IMR-90 (cell line): ENCODE measurements around the gene INPP5D. TPM values are rescaled to one million over a fixed set of nuclear protein-coding genes. Genes with fewer than 3 reads are reported as not detected.
"Not testable (repeated sequence)": the region's sequence is repeated elsewhere in the genome, so short reads cannot be mapped to it uniquely, and the experiment has no call there.

Source experiments
- ATAC-seq: fragments of 200-7000 bp; cut with Tn5 transposase; 2 replicates; pipeline ENCODE4 v1.9.1; 2020; ENCODE audit warnings: low read depth, mild to moderate bottlenecking, moderate library complexity
- BruUV-seq: library from RNA; stranded (reverse); fragments of 400-500 nt; replicated peaks from 2 replicates; lab custom pipeline; 2021; lab: Mats Ljungman, UMichigan
- CTCF ChIA-PET: fragments of 300-600 bp; formaldehyde crosslinking; extraction: SDS; loops from one replicate; lab custom pipeline; 2021; ENCODE audit warnings: antibody characterized with exemption; lab: Yijun Ruan, JAX
- POLR2A ChIA-PET: fragments of 300-600 bp; sonication (Branson Sonifier 250); formaldehyde crosslinking; loops from one replicate; lab custom pipeline; 2022; ENCODE audit warnings: antibody characterized with exemption; ENCODE audit not compliant: unreplicated experiment; lab: Charles Lee
- DNase-seq: peaks from one replicate; pipeline ENCODE4 v3.0.0; 2013
- H2AFZ ChIP-seq: replicated peaks from 2 replicates; pipeline ENCODE3; 2013; ENCODE audit warnings: low read length, mild to moderate bottlenecking; ENCODE audit not compliant: poor library complexity
- H2AK5ac ChIP-seq: 2 replicates; pipeline ENCODE4 v1.6.1; 2013; ENCODE audit warnings: low read depth, low read length, inconsistent platforms
- H2AK9ac ChIP-seq: replicated peaks from 2 replicates; pipeline ENCODE3; 2013; ENCODE audit warnings: mild to moderate bottlenecking, low read depth, low read length, moderate library complexity; ENCODE audit not compliant: poor library complexity
- H2BK120ac ChIP-seq: 2 replicates; pipeline ENCODE4 v1.6.1; 2013; ENCODE audit warnings: low read depth, low read length, inconsistent platforms
- H2BK15ac ChIP-seq: 3 replicates; pipeline ENCODE4 v1.6.1; 2013; ENCODE audit warnings: low read depth, low read length, inconsistent platforms
- H2BK20ac ChIP-seq: 2 replicates; pipeline ENCODE4 v1.6.1; 2013; ENCODE audit warnings: low read depth, mild to moderate bottlenecking, inconsistent platforms, low read length, moderate library complexity
- H2BK5ac ChIP-seq: 2 replicates; pipeline ENCODE4 v1.6.1; 2013; ENCODE audit warnings: mild to moderate bottlenecking, low read depth, low read length, inconsistent platforms; ENCODE audit not compliant: poor library complexity, severe bottlenecking
- H3K14ac ChIP-seq: replicated peaks from 2 replicates; pipeline ENCODE4 v1.6.1; 2013; ENCODE audit warnings: low read depth, low read length, inconsistent platforms
- H3K18ac ChIP-seq: 2 replicates; pipeline ENCODE4 v1.6.1; 2013; ENCODE audit warnings: low read depth, low read length, control low read depth
- H3K23ac ChIP-seq: 2 replicates; pipeline ENCODE4 v1.6.1; 2013; ENCODE audit warnings: low read depth, low read length, inconsistent platforms
- H3K27ac ChIP-seq: 2 replicates; pipeline ENCODE4 v1.5.1; 2013; ENCODE audit warnings: mild to moderate bottlenecking, control low read depth, low read length; ENCODE audit not compliant: insufficient read depth
- H3K27me3 ChIP-seq: 2 replicates; pipeline ENCODE4 v1.6.1; 2013; ENCODE audit warnings: low read length; ENCODE audit not compliant: control insufficient read depth, insufficient read depth
- H3K36me3 ChIP-seq: 2 replicates; pipeline ENCODE4 v1.6.1; 2013; ENCODE audit warnings: low read length, mixed read lengths; ENCODE audit not compliant: control insufficient read depth, insufficient read depth
- H3K4ac ChIP-seq: 2 replicates; pipeline ENCODE4 v1.6.1; 2013; ENCODE audit warnings: low read depth, low read length, inconsistent platforms
- H3K4me1 ChIP-seq: 2 replicates; pipeline ENCODE4 v1.6.1; 2013; ENCODE audit warnings: low read length, mixed read lengths; ENCODE audit not compliant: control insufficient read depth, insufficient read depth
- H3K4me2 ChIP-seq: 2 replicates; pipeline ENCODE4 v1.6.1; 2013; ENCODE audit warnings: low read depth, mild to moderate bottlenecking, control low read depth, low read length, moderate library complexity
- H3K4me3 ChIP-seq: 2 replicates; pipeline ENCODE4 v1.5.1; 2013; ENCODE audit warnings: low read depth, mild to moderate bottlenecking, control low read depth, low read length, moderate library complexity; ENCODE audit not compliant: insufficient read depth
- H3K56ac ChIP-seq: 2 replicates; pipeline ENCODE4 v1.6.1; 2013; ENCODE audit warnings: low read length, inconsistent platforms; ENCODE audit not compliant: insufficient read depth; ENCODE audit errors: extremely low read depth
- H3K79me1 ChIP-seq, 2 experiments: 2 replicates each; pipeline ENCODE4 v1.6.1; 2013; ENCODE audit warnings: low read length in 2 of 2, inconsistent platforms in 1 of 2, low read depth in 1 of 2
- H3K9ac ChIP-seq: 2 replicates; pipeline ENCODE4 v1.6.1; 2013; ENCODE audit warnings: low read depth, low read length, control low read depth
- H3K9me1 ChIP-seq: 2 replicates; pipeline ENCODE4 v1.6.1; 2013; ENCODE audit warnings: low read length, inconsistent platforms; ENCODE audit not compliant: insufficient read depth
- H3K9me3 ChIP-seq: 2 replicates; pipeline ENCODE4 v1.6.1; 2013; ENCODE audit warnings: low read length; ENCODE audit not compliant: control insufficient read depth, insufficient read depth
- H4K20me1 ChIP-seq: 2 replicates; pipeline ENCODE4 v1.6.1; 2013; ENCODE audit warnings: low read length, inconsistent platforms; ENCODE audit not compliant: insufficient read depth
- H4K5ac ChIP-seq: 2 replicates; pipeline ENCODE4 v1.6.1; 2013; ENCODE audit warnings: mild to moderate bottlenecking, low read depth, low read length, control low read depth
- H4K8ac ChIP-seq, 2 experiments: 2 replicates each; pipeline ENCODE4 v1.6.1; 2013; ENCODE audit warnings: low read depth in 2 of 2, low read length in 2 of 2, control low read depth in 1 of 2, inconsistent platforms in 1 of 2
- H4K91ac ChIP-seq: 2 replicates; pipeline ENCODE4 v1.6.1; 2013; ENCODE audit warnings: low read depth, low read length, inconsistent platforms; ENCODE audit not compliant: insufficient read depth
- whole genome bisulfite sequencing, 2 experiments: methylation state at CpG; one replicate each; pipeline versions ENCODE4 v1.1.5 to v1.1.7; 2013; ENCODE audit warnings: missing lambda C conversion rate in 2 of 2; ENCODE audit not compliant: insufficient read length in 1 of 2; ENCODE audit errors: extremely low coverage in 2 of 2; 5-methylcytosine and 5-hydroxymethylcytosine counted together
- dilution Hi-C: fragments of 300-500 bp; cut with HindIII; formaldehyde crosslinking; loops from one replicate; pipeline ENCODE4 v1.14.3; 2018; ENCODE audit warnings: low sequenced_read_pairs; ENCODE audit not compliant: unreplicated experiment
- in situ Hi-C: fragments of 300-500 bp; cut with MboI; formaldehyde crosslinking; loops from 3 replicates; pipeline ENCODE4 v1.14.3; 2019; ENCODE audit warnings: low sequenced_read_pairs, inconsistent platforms, mixed read lengths
- intact Hi-C: fragments of 100-400 bp; cut with micrococcal nuclease; formaldehyde crosslinking; loops from 2 replicates; pipeline ENCODE4 v1.10.0; 2022
- polyA plus RNA-seq, 3 experiments: library from polyadenylated mRNA; depleted of rRNA; stranded (reverse); fragments of >200 nt; gene quantifications; 2 replicates each; pipeline ENCODE4 v1.2.3, GENCODE V29; 2012; ENCODE audit warnings: low replicate concordance in 1 of 3
- total RNA-seq: library from RNA; depleted of rRNA; stranded (reverse); fragments of >200 nt; gene quantifications from 2 replicates; pipeline ENCODE4 v1.2.3, GENCODE V29; 2012

Gene INPP5D
- total and polyA plus RNA-seq, 2 of the 4 experiments (the other 2 are of a cell fraction) = 0.18 to 0.29 TPM

GRCh38 chr2:233200790-233201189, 140.6 kb downstream of the INPP5D start:
- H3K4ac ChIP-seq, H2BK120ac ChIP-seq, H2AK9ac ChIP-seq, CTCF ChIA-PET, H4K20me1 ChIP-seq, dilution Hi-C loops, ATAC-seq, in situ Hi-C loops, H3K9ac ChIP-seq, H3K79me1 ChIP-seq, H4K91ac ChIP-seq, H2BK15ac ChIP-seq, H3K4me1 ChIP-seq, intact Hi-C loops, H4K5ac ChIP-seq, BruUV-seq, H3K23ac ChIP-seq, H3K36me3 ChIP-seq, H3K4me3 ChIP-seq, H2BK20ac ChIP-seq, H2BK5ac ChIP-seq, H3K9me1 ChIP-seq, POLR2A ChIA-PET, H3K18ac ChIP-seq, DNase-seq, H3K27ac ChIP-seq, H3K56ac ChIP-seq, H2AFZ ChIP-seq, H3K4me2 ChIP-seq, H3K14ac ChIP-seq, H2AK5ac ChIP-seq, H4K8ac ChIP-seq: not testable (repeated sequence)
- Histone ChIP-seq H3K27me3 (peaks cover 21% of the 10 kb centered on the region), H3K9me3 (peaks cover 10% of the 10 kb centered on the region)
- no CpG with 5 or more reads among the region's 5 CpGs for WGBS, 2 experiments
